HepG2 (cell line): ENCODE results near the gene TMPRSS11E.
"Not testable (repeated sequence)": the region's sequence is repeated elsewhere in the genome, so short reads cannot be mapped to it uniquely, and the experiment has no call there.

ENCODE experiments used
- CREB1 ChIP-seq, 2 experiments: fragments of 450-650 bp in 1 of 2; IDR thresholded peaks; 2 replicates each; pipeline ENCODE4 v1.6.1; 2016 to 2017; ENCODE audit warnings: control low read depth in 1 of 2, mild to moderate bottlenecking in 1 of 2, missing compliant biosample characterization in 1 of 2, missing genetic modification characterization in 1 of 2
- FOXK1 ChIP-seq: sonication (generic); formaldehyde crosslinking; IDR thresholded peaks from 2 replicates; pipeline ENCODE4 v1.4.0; 2020; ENCODE audit warnings: low read depth, missing genetic modification reagents, borderline replicate concordance
- NFATC3 ChIP-seq: sonication (generic); formaldehyde crosslinking; IDR thresholded peaks from 2 replicates; pipeline ENCODE4 v1.5.1; 2020; ENCODE audit warnings: mild to moderate bottlenecking, missing genetic modification reagents
- SATB2 ChIP-seq: sonication (generic); formaldehyde crosslinking; IDR thresholded peaks from 2 replicates; pipeline ENCODE4 v1.5.0; 2020; ENCODE audit warnings: missing genetic modification reagents
- ZBTB20 ChIP-seq: sonication (generic); formaldehyde crosslinking; IDR thresholded peaks from 2 replicates; pipeline ENCODE4 v1.8.1; 2023; ENCODE audit warnings: missing genetic modification reagents, low read depth, mild to moderate bottlenecking, borderline replicate concordance
- ZNF232 ChIP-seq: sonication (generic); formaldehyde crosslinking; IDR thresholded peaks from 2 replicates; pipeline ENCODE4 v1.4.0; 2020; ENCODE audit warnings: missing genetic modification reagents, borderline replicate concordance
- ZNF776 ChIP-seq: sonication (generic); formaldehyde crosslinking; IDR thresholded peaks from 2 replicates; pipeline ENCODE4 v1.4.0; 2020; ENCODE audit warnings: mild to moderate bottlenecking, missing genetic modification reagents
- ZZZ3 ChIP-seq: sonication (generic); formaldehyde crosslinking; IDR thresholded peaks from 2 replicates; pipeline ENCODE4 v1.4.0; 2020; ENCODE audit warnings: missing genetic modification reagents, mild to moderate bottlenecking, borderline replicate concordance
- TF ChIP-seq, protein P1 (sequence below): sonication (generic); formaldehyde crosslinking; IDR thresholded peaks from 2 replicates; pipeline ENCODE4 v1.9.0; 2021; ENCODE audit warnings: missing genetic modification reagents, borderline replicate concordance
- TF ChIP-seq, protein P2 (sequence below): sonication (generic); formaldehyde crosslinking; IDR thresholded peaks from 2 replicates; pipeline ENCODE4 v1.8.1; 2023; ENCODE audit warnings: missing genetic modification reagents, inconsistent platforms, borderline replicate concordance

DNA sequence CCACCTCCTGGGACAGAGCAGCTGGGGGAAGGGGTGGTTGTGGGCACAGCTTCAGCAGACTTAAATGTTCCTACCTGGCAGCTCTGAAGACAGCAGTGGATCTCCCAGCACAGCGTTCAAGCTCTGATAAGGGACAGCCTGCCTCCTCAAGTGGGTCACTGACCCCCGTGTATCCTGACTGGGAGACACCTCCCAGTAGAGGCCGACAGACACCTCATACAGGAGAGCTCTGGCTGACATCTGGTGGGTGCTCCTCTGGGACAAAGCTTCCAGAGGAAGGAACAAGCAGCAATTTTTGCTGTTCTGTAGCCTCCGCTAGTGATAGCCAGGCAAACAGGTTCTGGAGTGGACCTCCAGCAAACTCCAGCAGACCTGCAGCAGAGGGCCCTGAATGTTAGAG, 56.2 kb downstream of the TMPRSS11E start:
- not testable (repeated sequence) for TF ChIP-seq CREB1 (IDR thresholded peaks at IDR 0.05); CREB1 (CRISPR knock-in tag; IDR thresholded peaks at IDR 0.05); ZNF232 (CRISPR knock-in tag); ZZZ3; ZNF776 (CRISPR knock-in tag); SATB2 (CRISPR knock-in tag); NFATC3 (CRISPR knock-in tag); ZBTB20; FOXK1 (CRISPR knock-in tag)
- TF ChIP-seq, protein P1, sequence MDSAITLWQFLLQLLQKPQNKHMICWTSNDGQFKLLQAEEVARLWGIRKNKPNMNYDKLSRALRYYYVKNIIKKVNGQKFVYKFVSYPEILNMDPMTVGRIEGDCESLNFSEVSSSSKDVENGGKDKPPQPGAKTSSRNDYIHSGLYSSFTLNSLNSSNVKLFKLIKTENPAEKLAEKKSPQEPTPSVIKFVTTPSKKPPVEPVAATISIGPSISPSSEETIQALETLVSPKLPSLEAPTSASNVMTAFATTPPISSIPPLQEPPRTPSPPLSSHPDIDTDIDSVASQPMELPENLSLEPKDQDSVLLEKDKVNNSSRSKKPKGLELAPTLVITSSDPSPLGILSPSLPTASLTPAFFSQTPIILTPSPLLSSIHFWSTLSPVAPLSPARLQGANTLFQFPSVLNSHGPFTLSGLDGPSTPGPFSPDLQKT (CRISPR knock-in tag): not testable (repeated sequence)
- TF ChIP-seq, protein P2, sequence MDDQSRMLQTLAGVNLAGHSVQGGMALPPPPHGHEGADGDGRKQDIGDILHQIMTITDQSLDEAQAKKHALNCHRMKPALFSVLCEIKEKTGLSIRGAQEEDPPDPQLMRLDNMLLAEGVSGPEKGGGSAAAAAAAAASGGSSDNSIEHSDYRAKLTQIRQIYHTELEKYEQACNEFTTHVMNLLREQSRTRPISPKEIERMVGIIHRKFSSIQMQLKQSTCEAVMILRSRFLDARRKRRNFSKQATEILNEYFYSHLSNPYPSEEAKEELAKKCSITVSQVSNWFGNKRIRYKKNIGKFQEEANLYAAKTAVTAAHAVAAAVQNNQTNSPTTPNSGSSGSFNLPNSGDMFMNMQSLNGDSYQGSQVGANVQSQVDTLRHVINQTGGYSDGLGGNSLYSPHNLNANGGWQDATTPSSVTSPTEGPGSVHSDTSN (CRISPR knock-in tag): not testable (repeated sequence)
